IPS DF 4.7 (cell line): ENCODE results near the gene MBP.

Experiments used
- DNase-seq: peaks from one replicate; pipeline ENCODE4 v3.0.0-alpha.2; 2013; ENCODE audit warnings: low spot score; ENCODE audit errors: extremely low read depth

The MBP gene

GRCh38 chr18:77133835-77134496, 1.4 kb upstream of the MBP start:
- no peak for DNase-seq

GRCh38 chr18:77133051-77133834, 660 bp upstream of the MBP start:
- no peak for DNase-seq

GRCh38 chr18:77131652-77132368, 773 bp downstream of the MBP start:
- no peak for DNase-seq

- no peak for DNase-seq
Measured at GRCh38 chr18:77131100-77131651, 1.4 kb downstream of the MBP start.

GRCh38 chr18:77130229-77131099, 2.1 kb downstream of the MBP start:
- no peak for DNase-seq

DNA sequence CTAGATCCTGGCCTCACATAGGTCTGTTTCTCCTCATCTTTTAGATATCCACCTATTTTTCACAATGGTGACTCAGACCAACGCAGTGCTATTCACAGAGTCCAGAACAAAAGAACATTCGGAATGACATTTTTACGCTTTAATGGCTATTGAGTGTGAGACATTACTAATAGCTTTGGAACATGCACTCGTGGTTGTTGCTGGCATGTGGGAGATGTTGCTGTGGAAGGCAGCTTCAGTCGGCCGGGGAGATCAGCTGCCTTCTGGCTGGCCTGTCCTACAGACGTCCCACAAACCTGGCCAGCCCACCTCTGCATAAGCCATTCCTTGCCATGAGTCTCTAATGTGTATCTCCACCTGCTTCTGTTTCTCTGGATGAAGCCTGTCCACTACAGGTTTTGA, 3.4 kb downstream of the MBP start:
- no peak for DNase-seq

- no peak for DNase-seq
Measured at GRCh38 chr18:77127769-77128671, 4.6 kb downstream of the MBP start.

- DNase-seq, result no peak
Measured at GRCh38 chr18:77124452-77124922, 8.1 kb downstream of the MBP start.

GRCh38 chr18:77123320-77124231, 9.0 kb downstream of the MBP start:
- no peak for DNase-seq

- no peak for DNase-seq
Measured at GRCh38 chr18:77121523-77121922, 11.1 kb downstream of the MBP start.

DNA sequence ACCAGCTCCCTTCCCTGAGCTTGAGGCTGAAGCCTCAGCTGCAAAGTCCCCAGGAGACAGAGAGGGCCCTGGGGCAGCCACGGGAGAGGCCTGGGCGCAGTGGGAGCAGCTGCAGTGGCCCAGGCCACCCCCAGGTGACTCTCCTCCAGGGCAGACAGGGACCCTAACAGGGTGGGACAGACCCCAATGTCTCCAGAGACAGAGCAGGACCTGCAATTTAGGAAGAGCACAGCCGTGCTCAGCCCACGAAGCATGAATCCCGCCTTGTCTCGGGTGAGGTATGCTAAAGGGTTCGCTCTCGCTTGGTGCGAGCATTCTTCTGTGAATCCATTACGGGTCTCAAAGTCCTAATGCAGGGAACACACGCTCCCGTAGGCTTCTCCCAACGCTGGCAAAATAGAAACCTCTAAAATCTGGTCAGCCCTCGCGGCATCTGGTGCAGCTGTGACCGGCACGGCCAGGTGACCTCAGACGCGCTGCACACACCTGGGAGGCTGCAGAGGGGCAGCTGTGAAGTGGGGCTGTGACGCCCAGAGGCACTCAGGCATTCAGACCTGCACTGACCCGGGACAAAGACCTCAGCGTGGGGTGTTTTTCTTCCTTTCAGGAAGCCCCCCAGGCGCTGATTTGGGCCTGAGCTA, 12.6 kb downstream of the MBP start:
- DNase-seq, result no peak

GRCh38 chr18:77119101-77119850, 13.3 kb downstream of the MBP start:
- no peak for DNase-seq

GRCh38 chr18:77118256-77119090, 14.1 kb downstream of the MBP start:
- no peak for DNase-seq

DNA sequence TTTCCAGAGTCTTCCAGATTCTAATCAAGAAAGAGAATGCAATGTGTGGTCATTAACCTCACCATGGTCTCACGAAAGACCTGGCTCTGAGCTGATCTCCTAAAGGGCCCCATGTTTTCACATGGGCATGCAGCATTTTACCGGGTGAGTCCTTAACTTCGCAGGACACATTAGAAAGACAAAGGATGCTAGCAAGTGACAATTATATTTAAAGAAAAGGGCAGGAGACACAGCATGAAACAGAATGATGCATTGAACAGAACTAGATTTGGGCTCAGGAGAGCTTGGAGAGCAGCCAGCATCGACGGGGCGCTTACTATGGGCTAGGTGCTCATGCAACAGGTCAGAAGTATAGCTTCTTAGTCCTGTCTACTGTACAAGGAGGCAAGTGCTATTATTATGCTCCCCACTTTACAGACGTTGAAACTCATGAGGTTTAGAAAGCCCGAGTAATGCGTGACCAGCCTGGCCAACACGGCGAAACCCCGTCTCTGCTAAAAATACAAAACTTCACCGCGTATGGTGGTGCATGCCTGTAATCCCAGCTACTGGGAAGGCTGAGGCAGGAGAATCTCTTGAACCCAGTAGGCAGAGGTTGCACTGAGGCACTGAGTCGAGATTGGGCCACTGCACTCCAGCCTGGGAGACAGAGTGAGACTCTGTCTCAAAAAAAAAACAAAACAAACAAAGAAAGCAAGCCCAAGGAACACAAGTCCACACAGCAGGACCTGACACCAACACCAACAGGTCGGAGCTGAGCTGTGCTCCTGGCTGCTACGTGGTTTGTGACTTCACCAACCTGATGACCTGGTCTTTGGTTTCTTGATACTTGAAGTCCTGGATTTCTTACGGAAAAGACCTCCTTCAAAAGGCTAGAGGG, 16.1 kb downstream of the MBP start:
- DNase-seq, result no peak

DNA sequence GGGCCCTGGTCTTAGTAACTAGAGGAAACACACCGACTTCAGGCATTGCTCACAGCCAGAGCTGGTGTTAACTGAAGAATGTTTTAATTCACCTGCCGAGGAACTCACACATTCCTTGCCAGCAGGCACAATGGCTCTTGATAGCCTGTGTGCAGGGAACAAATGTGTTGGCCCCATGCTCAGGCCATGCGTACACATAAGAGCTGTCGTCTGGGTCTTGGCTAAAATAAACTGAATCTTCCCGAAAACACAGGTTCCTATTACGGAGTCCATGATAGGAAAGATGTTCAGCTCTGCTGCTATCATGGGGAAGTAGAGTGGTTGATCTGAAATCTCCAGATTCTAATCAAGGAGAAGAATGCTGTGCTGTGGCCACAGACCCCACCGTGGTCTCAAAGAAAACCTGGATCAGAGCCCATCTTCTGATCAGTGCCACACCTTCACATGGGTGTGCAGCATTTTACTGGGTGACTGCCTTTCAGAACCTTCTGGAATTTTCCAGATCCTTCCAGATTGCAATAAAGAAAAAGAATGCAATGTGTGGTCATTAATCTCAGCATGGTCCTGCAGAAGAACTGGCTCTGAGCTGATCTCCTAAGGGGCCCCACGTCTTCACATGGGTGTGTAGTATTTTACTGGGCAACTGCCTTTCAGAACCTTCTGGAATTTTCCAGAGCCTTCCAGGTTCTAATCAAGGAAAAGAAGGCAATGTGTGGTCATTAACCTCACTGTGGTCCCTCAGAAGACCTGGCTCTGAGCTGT, 17.2 kb downstream of the MBP start:
- DNase-seq, result no peak
